Thyroid gland (tissue), 4 donors: ENCODE results near the gene SLC19A1. TPM values are rescaled to one million over a fixed set of nuclear protein-coding genes. Genes with fewer than 3 reads are reported as not detected.

Experiments
- DNase-seq, 2 donors: peaks; one replicate each; pipeline ENCODE4 v3.0.0-alpha.2; 2019
- H3K27ac ChIP-seq, 3 donors: fragments of 200-600 bp; sonication (generic); 1 replicate in 2 of 3; 2 replicates in 1 of 3; pipeline ENCODE4 v1.5.1; 2016 to 2019; ENCODE audit warnings: mild to moderate bottlenecking in 1 of 3, moderate library complexity in 1 of 3
- H3K27me3 ChIP-seq: fragments of 200-600 bp; sonication (generic); one replicate; pipeline ENCODE4 v1.5.1; 2019
- H3K36me3 ChIP-seq, 2 donors: fragments of 200-600 bp; sonication (generic); one replicate each; pipeline ENCODE4 v1.5.1; 2016 to 2019
- H3K4me1 ChIP-seq, 2 donors: fragments of 200-600 bp; sonication (generic); one replicate each; pipeline ENCODE4 v1.5.1; 2017 to 2019
- H3K4me3 ChIP-seq, 3 donors: fragments of 200-600 bp; sonication (generic); replicated peaks in 1 of 3; 1 replicate in 2 of 3; 2 replicates in 1 of 3; pipeline ENCODE4 v1.5.1; 2016; ENCODE audit warnings: mild to moderate bottlenecking in 1 of 3
- H3K9me3 ChIP-seq: fragments of 200-600 bp; sonication (generic); one replicate; pipeline ENCODE4 v1.5.1; 2017
- CTCF ChIP-seq, 6 experiments: fragments of 200-600 bp in 3 of 6; fragments of 450-650 bp in 3 of 6; sonication (generic) in 3 of 6; IDR thresholded peaks; one replicate each; pipeline ENCODE4 v1.5.1; 2016 to 2019; ENCODE audit warnings: antibody characterized with exemption in 6 of 6, mild to moderate bottlenecking in 2 of 6, inconsistent platforms in 1 of 6, moderate library complexity in 1 of 6
- POLR2A ChIP-seq, 2 donors: fragments of 450-650 bp; IDR thresholded peaks; one replicate each; pipeline ENCODE4 v1.6.1; 2017; ENCODE audit warnings: antibody characterized with exemption in 2 of 2, mild to moderate bottlenecking in 2 of 2, moderate library complexity in 1 of 2
- WGBS, 2 donors: methylation state at CpG; one replicate each; pipeline ENCODE4 v1.1.5; 2017; 5-methylcytosine and 5-hydroxymethylcytosine counted together
- intact Hi-C: fragments of 100-400 bp; cut with DNase I; formaldehyde crosslinking; loops from one replicate; pipeline ENCODE4 v1.15.1; 2023
- total RNA-seq, 4 donors: library from RNA; depleted of rRNA; stranded (reverse); fragments of >200 nt; gene quantifications; one replicate each; pipeline ENCODE4 v1.2.3, GENCODE V29; 2016

Gene SLC19A1
- total RNA-seq, 4 donors from 2014 or later = 7.6 to 15.5 (median 12.2) TPM

GRCh38 chr21:45538381-45539045, 3.7 kb downstream of the SLC19A1 start:
- peak; percentile 1 for DNase-seq
- 94 to 99% methylated on average over 17 to 26 of the region's 31 CpGs for WGBS, 2 donors
- Histone ChIP-seq H3K4me1 (peaks cover 22 to 29% of the 10 kb centered on the region in 2 donors), H3K27ac (no peak overlapping the region), H3K9me3 (no peaks in the 10 kb centered on the region), H3K36me3 (no peaks in the 10 kb centered on the region), H3K4me3 (no peak overlapping the region), H3K27me3 (no peaks in the 10 kb centered on the region)
- TF ChIP-seq POLR2A (IDR thresholded peaks at IDR 0.05) (no peak), CTCF (IDR thresholded peaks at IDR 0.05) (no peak)
- intact Hi-C loops = no loop called here

GRCh38 chr21:45537746-45538291, 4.4 kb downstream of the SLC19A1 start:
- H3K27ac ChIP-seq = no peak overlapping the region
- no peak overlapping the region for H3K4me3 ChIP-seq
- 96 to 100% methylated on average over 3 to 23 of the region's 27 CpGs for WGBS, 2 donors
- no peaks in the 10 kb centered on the region for H3K27me3 ChIP-seq
- no peaks in the 10 kb centered on the region for H3K9me3 ChIP-seq
- DNase-seq = peak; percentile 0 to 1
- no peak for TF ChIP-seq CTCF (IDR thresholded peaks at IDR 0.05)
- no peak for TF ChIP-seq POLR2A (IDR thresholded peaks at IDR 0.05)
- intact Hi-C loops = no loop called here
- H3K36me3 ChIP-seq = no peaks in the 10 kb centered on the region
- H3K4me1 ChIP-seq = peaks cover 19 to 25% of the 10 kb centered on the region in 2 donors

GRCh38 chr21:45537111-45537745, 5.0 kb downstream of the SLC19A1 start:
- no peak for TF ChIP-seq CTCF (IDR thresholded peaks at IDR 0.05)
- Histone ChIP-seq H3K9me3 (no peaks in the 10 kb centered on the region), H3K27me3 (no peaks in the 10 kb centered on the region), H3K27ac (no peak overlapping the region), H3K4me1 (peaks cover 17 to 21% of the 10 kb centered on the region in 2 donors), H3K4me3 (no peak overlapping the region), H3K36me3 (no peaks in the 10 kb centered on the region)
- intact Hi-C loops = no loop called here
- 94 to 95% methylated on average over 19 to 30 of the region's 37 CpGs for WGBS, 2 donors
- peak; percentile 0 to 1 for DNase-seq

- no peak for TF ChIP-seq POLR2A (IDR thresholded peaks at IDR 0.05)
- TF ChIP-seq CTCF (IDR thresholded peaks at IDR 0.05) = no peak
Measured at GRCh38 chr21:45536301-45537081, 5.7 kb downstream of the SLC19A1 start.

More at GRCh38 chr21:45536301-45537081, 5.7 kb downstream of the SLC19A1 start:
- intact Hi-C loops = no loop called here
- no peak overlapping the region for H3K27ac ChIP-seq
- 90 to 95% methylated on average over 25 to 31 of the region's 31 CpGs for WGBS, 2 donors
- no peaks in the 10 kb centered on the region for H3K36me3 ChIP-seq
- H3K27me3 ChIP-seq = no peaks in the 10 kb centered on the region
- no peaks in the 10 kb centered on the region for H3K9me3 ChIP-seq
- peaks cover 14 to 15% of the 10 kb centered on the region in 2 donors for H3K4me1 ChIP-seq
- no peak overlapping the region for H3K4me3 ChIP-seq
- peak; percentile 0 to 1 for DNase-seq
